NB4 (cell line): Measurements from ENCODE around the gene CNTNAP2.

Experiments used
- CTCF ChIP-seq: IDR thresholded peaks from one replicate; pipeline ENCODE4 v1.5.1; 2012; ENCODE audit warnings: low read depth, low read length
- MAX ChIP-seq: IDR thresholded peaks from 2 replicates; pipeline ENCODE4 v1.6.1; 2011; ENCODE audit warnings: low read depth, low read length
- MYC ChIP-seq: IDR thresholded peaks from 2 replicates; pipeline ENCODE4 v1.6.1; 2011; ENCODE audit warnings: low read depth, low read length
- POLR2A ChIP-seq: IDR thresholded peaks from 2 replicates; pipeline ENCODE4 v1.6.1; 2011; ENCODE audit warnings: mild to moderate bottlenecking; ENCODE audit not compliant: insufficient read length; ENCODE audit errors: extremely low read depth

DNA sequence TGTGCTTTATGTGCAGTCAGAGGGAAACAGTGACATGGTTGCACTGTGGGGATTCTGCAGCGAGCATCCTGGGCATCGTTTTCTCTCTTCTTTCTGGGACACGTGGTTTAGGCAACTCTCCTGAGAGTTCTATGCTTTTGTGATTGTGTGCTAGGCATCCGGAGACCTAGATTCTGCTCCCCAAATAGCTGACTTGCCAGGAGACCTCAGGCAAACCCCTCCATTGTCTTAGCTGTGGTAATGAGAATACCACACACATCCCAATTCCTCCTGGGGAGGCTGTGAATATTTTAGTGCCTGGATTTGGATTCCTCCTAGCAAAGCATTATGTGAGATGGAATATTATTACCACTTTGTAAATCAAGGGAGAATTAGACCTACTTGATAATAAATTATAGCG, 1862.0 kb downstream of the CNTNAP2 start:
- TF ChIP-seq MAX: no peak
- no peak for TF ChIP-seq CTCF
- no peak for TF ChIP-seq MYC
- no peak for TF ChIP-seq POLR2A
